Activated CD8-positive, alpha-beta memory T cell treated with anti-CD3 and anti-CD28 coated beads, Interleukin-2, amount 50 U/mL, for 48 hours (primary cell): Measurements from ENCODE around the gene DSCAM.

ENCODE experiments used
- DNase-seq: peaks from one replicate; pipeline ENCODE4 v3.0.0-alpha.2; 2020

The DSCAM gene

GRCh38 chr21:40766381-40766780 lies 80.6 kb downstream of the DSCAM start:
- no peak for DNase-seq

GRCh38 chr21:40765811-40766210 lies 81.1 kb downstream of the DSCAM start:
- DNase-seq, result no peak

- DNase-seq, result no peak
Observed at GRCh38 chr21:40760821-40761220, 86.1 kb downstream of the DSCAM start.

- DNase-seq, result no peak
Observed at GRCh38 chr21:40759061-40759460, 87.9 kb downstream of the DSCAM start.

GRCh38 chr21:40757366-40757765 lies 89.6 kb downstream of the DSCAM start:
- DNase-seq, result no peak

GRCh38 chr21:40754466-40754865 lies 92.5 kb downstream of the DSCAM start:
- no peak for DNase-seq

GRCh38 chr21:40753756-40754155 lies 93.2 kb downstream of the DSCAM start:
- no peak for DNase-seq

- DNase-seq, result no peak
Observed at GRCh38 chr21:40752125-40752524, 94.8 kb downstream of the DSCAM start.

- no peak for DNase-seq
Observed at GRCh38 chr21:40751221-40751620, 95.7 kb downstream of the DSCAM start.

GRCh38 chr21:40736145-40736544 lies 110.8 kb downstream of the DSCAM start:
- no peak for DNase-seq

- DNase-seq, result no peak
Observed at GRCh38 chr21:40733024-40733397, 113.9 kb downstream of the DSCAM start.

- no peak for DNase-seq
Observed at GRCh38 chr21:40732253-40733023, 114.5 kb downstream of the DSCAM start.

- DNase-seq, result no peak
Observed at GRCh38 chr21:40731206-40731605, 115.8 kb downstream of the DSCAM start.

GRCh38 chr21:40730426-40730800 lies 116.5 kb downstream of the DSCAM start:
- no peak for DNase-seq

- DNase-seq, result no peak
Observed at GRCh38 chr21:40729761-40730425, 117.1 kb downstream of the DSCAM start.

- DNase-seq, result no peak
Observed at GRCh38 chr21:40723966-40724365, 123.0 kb downstream of the DSCAM start.

- DNase-seq, result no peak
Observed at GRCh38 chr21:40723317-40723716, 123.6 kb downstream of the DSCAM start.

GRCh38 chr21:40719615-40720014 lies 127.3 kb downstream of the DSCAM start:
- no peak for DNase-seq

- no peak for DNase-seq
Observed at GRCh38 chr21:40717028-40717427, 129.9 kb downstream of the DSCAM start.

GRCh38 chr21:40714536-40714935 lies 132.4 kb downstream of the DSCAM start:
- no peak for DNase-seq

GRCh38 chr21:40707656-40708244 lies 139.2 kb downstream of the DSCAM start:
- DNase-seq, result no peak

- no peak for DNase-seq
Observed at GRCh38 chr21:40706806-40707655, 139.9 kb downstream of the DSCAM start.

- DNase-seq, result no peak
Observed at GRCh38 chr21:40706176-40706575, 140.8 kb downstream of the DSCAM start.
